ENCODE results near the gene CDH23.
"Not testable (repeated sequence)": the region's sequence is repeated elsewhere in the genome, so short reads cannot be mapped to it uniquely, and the experiment has no call there.

Gene CDH23

DNA sequence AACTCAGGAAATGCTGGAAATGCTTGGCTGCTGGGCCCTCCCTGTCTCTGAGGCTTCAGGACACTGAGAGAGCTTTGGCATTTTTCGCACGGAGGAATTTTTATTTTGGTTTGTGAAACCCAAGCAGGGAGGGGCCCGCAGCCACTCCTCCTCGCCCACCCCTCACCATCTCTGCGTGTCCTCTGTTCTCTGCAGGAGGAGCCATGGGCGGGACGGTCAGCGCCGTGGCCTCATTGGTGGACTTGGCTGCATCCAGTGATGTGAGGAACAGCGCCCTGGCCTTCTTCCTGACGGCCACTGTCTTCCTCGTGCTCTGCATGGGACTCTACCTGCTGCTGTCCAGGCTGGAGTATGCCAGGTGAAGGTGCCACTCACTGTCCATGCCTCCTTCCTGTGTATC is 40.8 kb upstream of the CDH23 start:
- H3K4me3 ChIP-seq (IDR thresholded peaks at IDR 0.05; ENCODE audit: insufficient read depth, low read depth, low read length) = no peak overlapping the region
- H3K9ac ChIP-seq = no peak overlapping the region
- H3K4me2 ChIP-seq = no peak overlapping the region
- no peaks in the 10 kb centered on the region for H3K36me3 ChIP-seq (ENCODE audit: insufficient read depth)
- no peak overlapping the region for H3K27ac ChIP-seq
- TF ChIP-seq, protein P1, sequence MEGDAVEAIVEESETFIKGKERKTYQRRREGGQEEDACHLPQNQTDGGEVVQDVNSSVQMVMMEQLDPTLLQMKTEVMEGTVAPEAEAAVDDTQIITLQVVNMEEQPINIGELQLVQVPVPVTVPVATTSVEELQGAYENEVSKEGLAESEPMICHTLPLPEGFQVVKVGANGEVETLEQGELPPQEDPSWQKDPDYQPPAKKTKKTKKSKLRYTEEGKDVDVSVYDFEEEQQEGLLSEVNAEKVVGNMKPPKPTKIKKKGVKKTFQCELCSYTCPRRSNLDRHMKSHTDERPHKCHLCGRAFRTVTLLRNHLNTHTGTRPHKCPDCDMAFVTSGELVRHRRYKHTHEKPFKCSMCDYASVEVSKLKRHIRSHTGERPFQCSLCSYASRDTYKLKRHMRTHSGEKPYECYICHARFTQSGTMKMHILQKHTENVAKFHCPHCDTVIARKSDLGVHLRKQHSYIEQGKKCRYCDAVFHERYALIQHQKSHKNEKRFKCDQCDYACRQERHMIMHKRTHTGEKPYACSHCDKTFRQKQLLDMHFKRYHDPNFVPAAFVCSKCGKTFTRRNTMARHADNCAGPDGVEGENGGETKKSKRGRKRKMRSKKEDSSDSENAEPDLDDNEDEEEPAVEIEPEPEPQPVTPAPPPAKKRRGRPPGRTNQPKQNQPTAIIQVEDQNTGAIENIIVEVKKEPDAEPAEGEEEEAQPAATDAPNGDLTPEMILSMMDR (conservative IDR thresholded peaks at IDR 0.05; ENCODE audit: low read depth, low read length) = no peak
- H3K4me1 ChIP-seq (ENCODE audit: low read depth, poor library complexity, severe bottlenecking) = no peaks in the 10 kb centered on the region
- H3K27me3 ChIP-seq (ENCODE audit: insufficient read depth, low read depth) = no peaks in the 10 kb centered on the region
- no peaks in the 10 kb centered on the region for H3K79me2 ChIP-seq (ENCODE audit: insufficient read depth, low read depth)
- no peak overlapping the region for H2AFZ ChIP-seq (ENCODE audit: low read depth)
- no peaks in the 10 kb centered on the region for H4K20me1 ChIP-seq (ENCODE audit: insufficient read depth)

DNA sequence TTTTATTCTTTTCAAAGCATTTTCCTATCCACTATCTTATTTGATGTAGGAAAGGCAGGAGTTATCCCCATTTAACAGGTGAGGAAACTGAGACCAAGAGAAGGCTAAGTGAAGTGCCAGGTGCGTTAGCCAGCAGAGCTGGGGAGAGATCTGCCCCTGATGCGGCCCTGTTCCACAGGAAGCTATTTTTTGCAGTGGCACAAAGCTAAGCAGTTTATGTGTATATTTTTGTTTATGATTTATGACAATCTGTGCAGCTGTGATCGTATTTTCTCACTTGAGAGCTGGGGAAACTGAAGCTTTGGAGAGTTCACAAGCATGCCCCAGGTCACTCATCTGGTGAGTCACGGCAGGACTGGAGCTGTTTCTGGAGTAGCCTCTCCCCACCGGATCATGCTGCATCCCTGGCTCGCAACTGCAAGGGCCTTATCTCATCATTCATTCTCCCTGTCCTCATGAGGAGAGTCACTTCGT is 38.9 kb upstream of the CDH23 start:
- Histone ChIP-seq H4K20me1 (ENCODE audit: insufficient read depth) (no peaks in the 10 kb centered on the region), H3K9ac (no peak overlapping the region), H3K4me1 (ENCODE audit: low read depth, poor library complexity, severe bottlenecking) (no peaks in the 10 kb centered on the region), H3K27ac (no peak overlapping the region), H3K4me3 (IDR thresholded peaks at IDR 0.05; ENCODE audit: insufficient read depth, low read depth, low read length) (no peak overlapping the region), H3K4me2 (no peak overlapping the region), H2AFZ (ENCODE audit: low read depth) (no peak overlapping the region), H3K27me3 (ENCODE audit: insufficient read depth, low read depth) (no peaks in the 10 kb centered on the region), H3K79me2 (ENCODE audit: insufficient read depth, low read depth) (no peaks in the 10 kb centered on the region), H3K36me3 (ENCODE audit: insufficient read depth) (no peaks in the 10 kb centered on the region)
- TF ChIP-seq, protein P1 (conservative IDR thresholded peaks at IDR 0.05; ENCODE audit: low read depth, low read length) = no peak

- no peak overlapping the region for H3K4me2 ChIP-seq
- H4K20me1 ChIP-seq (ENCODE audit: insufficient read depth) = no peaks in the 10 kb centered on the region
- H3K9ac ChIP-seq = no peak overlapping the region
- no peaks in the 10 kb centered on the region for H3K27me3 ChIP-seq (ENCODE audit: insufficient read depth, low read depth)
- H3K4me3 ChIP-seq (IDR thresholded peaks at IDR 0.05; ENCODE audit: insufficient read depth, low read depth, low read length) = no peak overlapping the region
- no peaks in the 10 kb centered on the region for H3K4me1 ChIP-seq (ENCODE audit: low read depth, poor library complexity, severe bottlenecking)
- no peak overlapping the region for H3K27ac ChIP-seq
- H2AFZ ChIP-seq (ENCODE audit: low read depth) = no peak overlapping the region
- TF ChIP-seq, protein P1 (conservative IDR thresholded peaks at IDR 0.05; ENCODE audit: low read depth, low read length) = no peak
- no peaks in the 10 kb centered on the region for H3K79me2 ChIP-seq (ENCODE audit: insufficient read depth, low read depth)
- no peaks in the 10 kb centered on the region for H3K36me3 ChIP-seq (ENCODE audit: insufficient read depth)
These were observed 38.4 kb upstream of the CDH23 start for GRCh38 chr10:71358277-71358676.

GRCh38 chr10:71358906-71359305 is 37.8 kb upstream of the CDH23 start:
- H3K4me3 ChIP-seq (IDR thresholded peaks at IDR 0.05; ENCODE audit: insufficient read depth, low read depth, low read length); H3K4me2 ChIP-seq; H3K4me1 ChIP-seq (ENCODE audit: low read depth, poor library complexity, severe bottlenecking); H3K27me3 ChIP-seq (ENCODE audit: insufficient read depth, low read depth); H3K79me2 ChIP-seq (ENCODE audit: insufficient read depth, low read depth); H3K9ac ChIP-seq; H2AFZ ChIP-seq (ENCODE audit: low read depth); H3K36me3 ChIP-seq (ENCODE audit: insufficient read depth); H4K20me1 ChIP-seq (ENCODE audit: insufficient read depth); H3K27ac ChIP-seq: not testable (repeated sequence)

GRCh38 chr10:71359364-71360046 is 37.2 kb upstream of the CDH23 start:
- Histone ChIP-seq H3K79me2 (ENCODE audit: insufficient read depth, low read depth) (no peaks in the 10 kb centered on the region), H3K4me1 (ENCODE audit: low read depth, poor library complexity, severe bottlenecking) (no peaks in the 10 kb centered on the region), H3K36me3 (ENCODE audit: insufficient read depth) (no peaks in the 10 kb centered on the region), H2AFZ (ENCODE audit: low read depth) (no peak overlapping the region), H4K20me1 (ENCODE audit: insufficient read depth) (no peaks in the 10 kb centered on the region), H3K4me2 (no peak overlapping the region), H3K9ac (no peak overlapping the region), H3K4me3 (IDR thresholded peaks at IDR 0.05; ENCODE audit: insufficient read depth, low read depth, low read length) (no peak overlapping the region), H3K27ac (no peak overlapping the region), H3K27me3 (ENCODE audit: insufficient read depth, low read depth) (no peaks in the 10 kb centered on the region)
- TF ChIP-seq, protein P1 (conservative IDR thresholded peaks at IDR 0.05; ENCODE audit: low read depth, low read length) = no peak
